ENCODE data around the gene GINS1. TPM values are rescaled to one million over a fixed set of nuclear protein-coding genes. Genes with fewer than 3 reads are reported as not detected.

GINS1 gene
- total RNA-seq, 2 donors from 2014 or later = 2.7 to 5.0 TPM

DNA sequence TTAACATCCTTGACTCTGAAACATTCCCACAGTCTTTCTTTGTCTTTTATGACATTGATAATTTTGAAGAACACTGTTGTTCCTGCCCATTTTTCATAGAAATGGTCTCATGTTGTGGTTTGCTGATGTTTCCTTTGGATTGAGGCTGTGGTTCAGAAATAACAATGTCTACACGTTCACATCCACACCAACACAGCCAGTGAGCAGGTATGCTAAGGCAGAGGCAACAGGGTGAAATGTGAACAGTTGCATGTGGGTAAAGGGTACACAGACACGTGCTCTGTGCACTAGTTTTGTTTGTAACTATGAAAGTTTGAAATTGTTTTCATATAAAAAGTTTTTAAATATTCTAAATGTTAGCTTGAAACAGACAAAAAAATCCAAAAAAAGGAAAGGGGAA, 78.4 kb downstream of the GINS1 start:
- ATAC-seq = no peak
- DNase-seq = no peak
- intact Hi-C loops (cut with DNase I, micrococcal nuclease) = no loop called here

DNA sequence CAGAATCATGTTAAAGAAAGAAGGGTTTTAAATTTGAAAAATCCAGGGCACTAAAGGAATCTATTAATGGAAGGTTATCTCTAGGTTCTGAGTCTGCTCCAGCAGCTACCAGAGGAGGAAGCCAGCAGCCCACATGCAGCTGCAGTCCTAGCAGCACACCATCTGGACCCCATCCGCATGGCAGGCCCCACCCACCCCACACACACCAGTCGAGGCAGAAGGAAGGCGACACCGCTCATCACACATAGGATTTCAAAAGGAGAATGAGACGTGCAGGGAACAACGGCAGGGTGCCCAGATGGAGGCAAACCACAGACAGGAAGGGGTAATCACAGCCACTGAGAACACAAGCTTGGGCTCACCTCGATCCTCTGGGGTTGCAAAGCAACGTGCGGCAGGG, 78.9 kb downstream of the GINS1 start:
- ATAC-seq = no peak
- intact Hi-C loops (cut with DNase I, micrococcal nuclease) = no loop called here
- no peak for DNase-seq

DNA sequence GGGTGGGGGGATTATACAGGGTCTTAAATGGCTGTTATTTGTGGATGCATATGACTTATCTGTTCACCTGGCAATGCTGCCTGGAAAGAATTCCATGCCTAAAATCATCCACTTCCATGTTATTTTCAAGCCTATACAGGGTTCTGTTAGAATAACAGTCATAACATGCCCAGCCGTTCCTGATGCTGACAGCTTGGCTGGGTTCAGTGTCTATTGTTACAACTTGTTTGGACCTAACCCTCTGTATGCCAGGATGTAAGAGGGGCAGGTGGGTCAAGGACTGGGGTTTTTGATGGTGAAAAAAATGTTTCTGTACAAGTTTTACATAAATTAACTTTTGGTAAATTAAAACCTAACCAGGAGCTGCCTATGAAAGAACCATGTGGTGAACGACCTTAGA, 79.8 kb downstream of the GINS1 start:
- intact Hi-C loops (cut with DNase I, micrococcal nuclease) = no loop called here
- ATAC-seq (no peak), DNase-seq (no peak)

DNA sequence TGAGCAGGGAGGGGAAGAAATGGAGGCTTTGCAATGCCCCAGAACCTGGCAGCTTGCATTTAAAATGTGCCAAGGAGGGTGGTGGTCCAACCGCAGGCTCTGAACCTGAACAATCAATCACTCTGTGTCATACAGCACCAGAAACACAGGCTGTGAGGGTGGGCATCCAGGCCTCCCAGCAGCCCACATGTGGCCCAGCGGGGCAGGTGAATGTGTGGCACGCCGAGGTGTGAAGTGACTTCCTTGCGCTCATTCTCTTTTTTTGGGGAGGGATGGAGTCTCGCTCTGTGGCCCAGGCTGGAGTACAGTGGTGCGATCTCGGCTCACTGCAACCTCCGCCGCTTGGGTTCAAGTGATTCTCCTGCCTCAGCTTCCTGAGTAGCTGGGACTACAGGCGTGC, 80.5 kb downstream of the GINS1 start:
- intact Hi-C loops (cut with DNase I, micrococcal nuclease) = no loop called here
- ATAC-seq (no peak), DNase-seq (no peak)

DNA sequence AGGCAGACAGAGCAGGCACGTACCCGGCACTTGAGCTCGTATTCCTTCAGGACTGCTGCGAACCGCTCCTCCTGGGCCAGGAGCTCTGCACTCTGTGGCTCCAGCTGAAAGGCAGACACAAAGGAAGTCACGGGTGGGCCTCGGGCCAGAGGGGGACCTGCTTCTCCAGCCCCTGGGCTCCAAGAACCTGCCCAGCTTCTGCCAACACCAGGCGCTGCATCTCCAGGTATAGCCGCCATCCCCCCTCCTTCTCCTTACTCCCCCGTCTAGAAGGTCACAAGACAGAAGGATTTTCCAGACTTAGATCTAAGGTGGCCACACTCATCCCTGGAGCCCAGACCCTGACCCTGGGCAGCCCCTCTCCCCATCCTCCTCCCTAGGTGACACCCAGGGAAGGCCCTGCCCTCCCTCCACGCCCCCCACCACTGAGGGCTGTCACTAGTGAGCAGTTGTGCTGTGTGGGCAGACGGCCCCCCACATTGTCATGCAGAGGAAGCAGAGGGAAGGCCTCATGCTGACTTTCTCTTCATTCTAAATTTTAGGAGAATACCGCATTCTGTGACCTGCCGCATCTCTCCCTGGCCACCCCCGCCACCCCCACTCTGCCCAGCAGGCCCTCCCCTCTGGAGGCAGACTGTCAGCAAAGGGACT, 81.9 kb downstream of the GINS1 start:
- no peak for DNase-seq
- no peak for ATAC-seq
- intact Hi-C loops (cut with DNase I, micrococcal nuclease) = no loop called here

DNA sequence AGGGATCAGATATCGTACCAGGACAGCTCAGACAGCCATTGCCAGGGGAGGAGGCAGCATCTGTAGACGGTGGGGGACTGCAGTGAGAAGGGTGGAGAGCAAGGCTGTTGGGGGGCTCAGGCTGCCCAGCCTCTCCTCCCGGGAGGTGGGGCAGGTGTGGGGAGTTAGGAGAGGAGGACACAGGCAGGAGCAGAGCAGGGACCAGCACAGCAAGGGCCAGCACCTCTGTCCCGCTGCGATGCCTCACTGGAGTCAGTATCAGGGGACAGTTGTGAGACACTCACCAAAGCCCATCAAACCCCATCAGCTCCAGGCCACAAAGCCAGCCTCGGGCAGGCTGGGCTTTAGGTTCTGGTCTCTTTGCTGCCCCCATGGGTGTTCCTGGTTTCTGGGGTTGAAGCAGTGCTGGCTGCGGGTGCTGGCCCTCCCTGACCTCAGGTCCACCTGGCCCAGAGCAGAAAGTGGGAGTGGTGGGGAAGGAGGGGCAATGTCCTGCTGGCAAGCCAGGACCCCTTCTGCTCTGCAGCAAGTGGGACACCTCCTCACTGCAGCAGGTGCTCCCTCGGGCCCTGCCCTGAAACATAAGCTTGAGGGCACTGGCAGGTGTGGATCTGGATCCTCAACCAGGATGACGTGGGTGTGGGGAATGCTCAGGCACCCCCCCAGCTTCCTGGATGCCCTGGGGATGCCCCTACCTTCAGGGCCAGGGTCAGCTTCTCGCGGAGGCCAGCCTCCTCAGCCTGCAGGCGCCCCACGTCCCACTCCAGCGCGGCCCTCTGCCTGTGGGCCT, 83.4 kb downstream of the GINS1 start:
- intact Hi-C loops (cut with DNase I, micrococcal nuclease) = no loop called here
- ATAC-seq (no peak), DNase-seq (no peak)

DNA sequence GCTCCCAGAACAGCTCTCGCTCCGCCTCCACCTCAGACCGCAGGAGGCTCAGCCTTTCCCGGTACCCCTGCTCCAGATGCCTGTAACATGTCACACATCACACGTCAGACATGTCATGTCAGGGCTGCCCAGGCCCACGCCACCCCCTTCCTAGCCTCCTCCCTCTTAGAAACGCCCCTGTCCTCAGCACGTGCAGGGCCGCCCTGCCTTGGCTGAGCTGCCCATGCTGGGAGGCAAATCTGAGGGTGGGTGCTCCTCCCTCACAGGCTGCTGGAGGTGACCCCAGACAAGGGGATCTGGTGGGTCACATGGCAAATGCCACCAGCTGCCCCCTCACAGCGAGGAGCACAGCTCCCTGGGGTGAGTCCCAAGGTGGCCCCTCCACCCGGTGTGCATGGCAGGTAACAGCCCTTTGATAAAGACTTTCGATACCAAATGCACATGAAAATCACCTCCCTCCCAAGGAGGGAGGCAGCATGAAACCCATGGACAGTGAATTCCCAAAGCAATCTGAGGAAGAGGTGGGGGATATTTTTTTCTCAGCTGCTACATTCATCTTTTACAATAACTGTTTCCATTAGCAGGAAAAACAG, 84.1 kb downstream of the GINS1 start:
- intact Hi-C loops (cut with DNase I, micrococcal nuclease) = no loop called here
- ATAC-seq (no peak), DNase-seq (no peak)

DNA sequence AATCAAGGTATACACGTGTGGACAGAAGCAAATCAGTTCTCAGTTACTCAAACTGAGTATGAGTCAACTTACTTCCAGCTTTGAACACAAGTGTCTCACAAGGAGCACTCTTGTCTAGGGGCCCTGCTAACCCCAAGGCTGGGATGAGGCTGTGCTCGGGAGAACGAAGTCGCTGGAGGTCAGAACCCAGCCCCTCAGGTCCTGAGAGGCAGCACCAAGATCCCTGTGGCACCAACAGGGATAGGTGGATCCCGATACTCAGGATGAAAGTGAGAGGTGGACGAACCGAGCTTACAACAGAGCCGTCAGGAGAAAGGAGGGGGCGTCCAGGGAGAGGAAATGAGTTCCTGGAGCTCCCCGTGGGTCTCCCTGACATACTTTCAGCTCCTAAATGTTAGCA, 85.7 kb downstream of the GINS1 start:
- intact Hi-C loops (cut with DNase I, micrococcal nuclease) = no loop called here
- ATAC-seq (no peak), DNase-seq (no peak)

DNA sequence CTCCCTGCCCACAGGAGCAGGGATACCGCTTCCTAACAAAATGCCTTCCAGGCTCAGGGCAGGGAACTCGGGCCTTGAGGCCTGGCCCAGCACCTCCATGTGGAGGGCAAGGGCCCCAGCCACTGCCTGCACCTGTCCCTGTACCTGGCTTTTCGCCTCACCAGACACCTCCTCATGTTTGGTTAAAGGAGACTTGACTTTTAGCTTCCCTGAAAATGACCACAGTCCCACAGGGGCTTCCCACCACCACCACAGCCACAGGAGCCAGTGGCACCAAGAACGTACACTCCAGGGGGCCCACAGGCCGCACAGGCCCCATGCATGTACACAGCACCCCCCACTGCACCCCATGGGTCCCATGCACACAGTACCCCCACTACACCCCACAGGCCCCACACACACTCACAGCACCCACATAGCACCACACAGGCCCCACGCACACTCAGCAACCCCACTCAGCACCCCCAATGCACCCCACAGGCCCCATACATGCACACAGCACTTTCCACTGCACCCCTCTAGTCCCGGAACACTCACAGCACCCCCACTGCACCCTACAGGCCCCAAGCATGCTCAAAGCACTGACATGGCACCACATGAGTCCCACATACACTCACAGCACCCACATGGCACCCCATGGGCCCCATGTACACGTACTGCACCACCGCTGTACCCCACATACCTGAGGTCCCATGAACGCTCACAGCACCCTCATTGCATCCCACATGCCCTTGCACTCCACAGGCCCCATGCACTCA, 86.5 kb downstream of the GINS1 start:
- intact Hi-C loops (cut with DNase I, micrococcal nuclease) = no loop called here
- DNase-seq (no peak), ATAC-seq (no peak)

DNA sequence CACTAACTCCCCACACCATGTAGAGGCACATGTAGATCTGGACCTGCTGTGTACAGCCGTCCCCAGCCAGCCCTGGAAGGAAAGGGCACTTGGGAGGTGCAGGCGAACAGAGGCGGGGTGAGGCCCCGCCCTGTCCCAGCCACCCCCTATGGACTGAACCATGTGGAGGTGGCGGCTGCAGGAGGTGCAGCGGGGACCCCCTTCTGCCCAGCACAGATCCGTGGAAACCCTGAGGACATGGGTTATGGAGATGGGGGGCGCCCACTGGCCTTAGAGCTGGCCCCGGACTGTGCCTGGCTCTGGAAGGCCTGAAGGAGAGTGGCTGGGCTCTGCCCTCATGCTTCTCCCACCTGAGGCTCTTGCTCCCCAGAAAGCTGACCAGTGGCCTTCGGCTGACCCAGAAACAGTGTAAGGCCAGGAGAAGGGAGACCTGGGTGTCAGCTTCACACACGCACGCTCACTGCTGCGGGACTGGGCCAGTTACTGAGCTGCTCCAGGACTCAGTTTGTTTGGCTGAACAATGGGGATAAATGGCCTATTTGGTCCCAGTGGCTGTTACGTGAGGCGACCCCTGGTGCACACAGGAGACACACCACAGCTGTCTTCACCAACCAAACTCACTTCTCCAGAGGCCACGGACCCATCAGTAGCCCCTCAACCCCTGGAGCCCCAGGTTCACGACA, 87.2 kb downstream of the GINS1 start:
- intact Hi-C loops (cut with DNase I, micrococcal nuclease) = no loop called here
- DNase-seq (no peak), ATAC-seq (no peak)

DNA sequence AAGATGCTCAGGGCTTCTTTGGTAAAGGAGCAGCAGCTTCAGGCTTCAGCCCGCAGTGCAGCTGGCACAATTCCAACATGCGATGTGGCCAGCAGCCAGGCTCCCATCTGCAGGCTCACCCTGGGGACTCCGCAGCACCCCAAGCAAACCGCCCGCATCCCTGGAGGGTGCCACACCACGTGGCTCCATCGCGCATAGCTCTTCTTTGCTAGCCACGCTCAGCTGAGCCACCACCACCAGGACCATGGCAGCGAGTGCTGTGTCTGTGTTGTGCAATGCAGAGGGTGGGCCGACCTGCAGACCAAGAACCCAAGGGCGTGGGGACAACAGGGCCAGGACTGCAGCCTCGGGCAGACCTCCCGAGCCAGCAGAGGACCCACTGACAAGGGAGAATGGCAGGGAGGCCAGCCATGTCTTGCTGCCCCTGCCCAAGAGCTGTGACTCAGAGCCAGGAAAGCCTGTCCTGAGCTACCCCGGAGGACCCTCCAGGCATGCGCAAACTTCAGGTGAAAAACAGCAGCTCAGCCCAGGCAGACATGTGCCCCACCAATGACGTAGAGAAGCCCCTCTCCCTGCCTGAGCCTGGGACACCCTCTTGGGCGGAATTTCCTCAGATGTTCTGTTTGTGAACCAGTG, 87.8 kb downstream of the GINS1 start:
- intact Hi-C loops (cut with DNase I, micrococcal nuclease) = no loop called here
- DNase-seq (no peak), ATAC-seq (no peak)

DNA sequence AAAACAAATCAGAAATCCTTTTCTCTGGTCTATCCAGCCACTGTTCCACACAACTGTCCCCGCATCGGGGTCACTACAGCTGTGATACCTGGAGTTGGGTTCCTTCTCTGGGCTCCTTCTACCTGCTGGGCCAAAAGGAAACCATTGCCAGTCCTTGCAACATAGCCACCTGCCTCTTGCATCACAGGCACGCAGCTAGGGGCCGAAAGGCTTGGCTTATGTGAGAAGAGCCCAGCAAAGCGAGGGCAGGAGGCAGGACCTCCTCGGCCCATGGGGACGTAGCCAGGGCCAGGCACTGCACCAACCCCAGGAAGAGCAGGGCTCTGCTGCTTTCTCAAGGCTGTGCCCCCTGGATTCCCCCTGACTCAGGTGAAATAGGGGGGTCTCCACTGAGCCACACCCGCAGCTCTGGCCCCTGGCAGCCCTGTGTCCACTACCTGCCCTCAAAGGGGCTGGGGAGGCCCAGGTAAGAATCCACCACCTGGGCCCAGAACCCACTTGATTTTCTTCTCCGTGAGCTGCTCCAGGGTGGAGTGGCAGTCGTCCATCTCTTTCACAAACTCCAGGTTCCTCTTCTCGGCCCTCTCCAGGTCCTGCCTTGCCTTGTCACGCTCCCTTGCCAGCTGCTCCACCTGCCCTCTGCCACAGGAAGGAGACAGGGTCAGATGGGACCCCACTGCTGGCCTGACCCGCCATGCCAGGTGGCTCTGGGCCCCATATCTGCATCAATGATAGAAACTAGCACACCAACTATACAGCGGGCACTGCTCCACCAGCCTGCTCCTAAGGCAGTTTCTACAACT, 88.9 kb downstream of the GINS1 start:
- ATAC-seq = no peak

DNA sequence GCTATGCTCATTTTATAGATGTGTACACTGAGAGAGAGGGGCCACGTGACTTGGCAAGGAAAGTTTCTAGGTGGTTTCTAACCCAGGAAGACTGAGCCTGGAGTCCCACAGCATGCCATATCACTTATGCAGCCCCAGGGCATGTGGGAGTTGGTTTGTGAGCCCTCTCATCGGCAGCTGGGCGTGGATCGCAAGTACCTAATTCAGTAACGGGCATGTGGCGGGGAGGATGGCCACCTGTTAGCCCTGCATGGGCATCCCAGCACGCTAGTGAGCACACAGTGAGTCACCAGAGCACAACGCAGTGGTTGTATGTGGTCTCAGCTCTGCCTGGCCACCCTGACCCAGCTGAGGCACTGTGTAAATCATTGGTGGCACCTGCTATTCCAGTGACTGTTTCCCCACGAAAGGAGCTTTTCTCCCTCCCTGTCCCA, 89.5 kb downstream of the GINS1 start:
- intact Hi-C loops (cut with DNase I, micrococcal nuclease) = no loop called here
- DNase-seq (no peak), ATAC-seq (no peak)

More for the DNA sequence above, 88.9 kb downstream of the GINS1 start:
- intact Hi-C loops (cut with DNase I, micrococcal nuclease) = no loop called here
- no peak for DNase-seq

DNA sequence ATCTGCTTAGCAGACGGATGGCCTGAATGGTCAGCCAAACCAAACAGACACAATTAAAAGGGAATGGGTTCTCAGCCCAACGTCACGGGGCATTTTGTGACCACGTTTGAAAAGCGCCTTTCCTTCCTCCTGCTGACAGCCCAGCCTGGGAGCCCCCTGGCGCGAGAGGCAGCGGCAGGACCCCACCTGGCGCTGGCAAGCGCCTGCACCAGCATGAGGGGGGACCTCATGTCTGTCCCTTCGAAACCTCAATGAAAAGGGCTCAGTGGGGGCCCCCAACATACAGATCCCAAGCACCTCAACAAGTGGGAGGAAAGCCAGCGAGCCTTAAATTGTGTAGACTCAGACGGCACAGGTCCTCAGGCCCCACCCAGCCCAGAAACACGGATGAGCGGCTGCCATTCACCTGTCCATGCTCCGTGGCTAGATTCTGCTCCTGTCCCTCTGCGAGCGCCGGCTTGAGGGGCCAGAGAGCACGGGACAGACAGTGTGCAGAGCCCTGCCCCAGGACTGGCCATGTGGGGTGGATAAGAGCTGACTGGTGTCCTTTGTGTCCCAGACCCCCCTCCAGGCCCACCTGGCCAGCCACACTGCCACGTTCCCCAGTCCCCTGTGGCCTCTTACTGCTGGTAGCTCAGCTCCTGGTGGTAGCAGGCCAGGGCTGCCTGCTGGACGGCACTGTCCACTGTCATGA, 90.3 kb downstream of the GINS1 start:
- no peak for DNase-seq
- intact Hi-C loops (cut with DNase I, micrococcal nuclease) = no loop called here
- ATAC-seq = no peak
